Thyroid gland (tissue), 4 donors: ENCODE results near the gene DNAH3.

Experiments
- POLR2A ChIP-seq, 2 donors: fragments of 450-650 bp; IDR thresholded peaks; one replicate each; pipeline ENCODE4 v1.6.1; 2017; ENCODE audit warnings: antibody characterized with exemption in 2 of 2, mild to moderate bottlenecking in 2 of 2, moderate library complexity in 1 of 2
- TF ChIP-seq, protein P1 (sequence below), 6 experiments: fragments of 200-600 bp in 3 of 6; fragments of 450-650 bp in 3 of 6; sonication (generic) in 3 of 6; IDR thresholded peaks; one replicate each; pipeline ENCODE4 v1.5.1; 2016 to 2019; ENCODE audit warnings: antibody characterized with exemption in 6 of 6, mild to moderate bottlenecking in 2 of 6, inconsistent platforms in 1 of 6, moderate library complexity in 1 of 6

DNA sequence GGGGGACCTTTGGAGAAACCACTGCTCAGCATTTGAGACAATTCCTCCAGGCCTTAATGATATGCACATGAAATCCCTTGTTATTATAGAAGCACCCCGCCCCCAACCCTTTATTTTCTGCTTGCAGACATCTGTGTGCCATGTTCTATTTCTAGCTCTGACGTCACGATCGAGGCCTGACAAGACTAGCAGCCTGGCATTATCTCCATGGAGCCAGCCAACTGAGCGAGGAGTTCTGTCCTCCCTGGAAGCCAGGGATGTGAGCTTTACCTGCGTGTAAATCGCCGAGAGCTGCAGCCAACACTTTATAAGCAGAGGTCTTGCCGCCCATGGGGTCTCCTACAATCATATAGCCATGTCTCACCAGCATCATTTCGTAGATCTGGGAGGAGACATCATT lies 116.9 kb downstream of the DNAH3 start:
- TF ChIP-seq, protein P1, sequence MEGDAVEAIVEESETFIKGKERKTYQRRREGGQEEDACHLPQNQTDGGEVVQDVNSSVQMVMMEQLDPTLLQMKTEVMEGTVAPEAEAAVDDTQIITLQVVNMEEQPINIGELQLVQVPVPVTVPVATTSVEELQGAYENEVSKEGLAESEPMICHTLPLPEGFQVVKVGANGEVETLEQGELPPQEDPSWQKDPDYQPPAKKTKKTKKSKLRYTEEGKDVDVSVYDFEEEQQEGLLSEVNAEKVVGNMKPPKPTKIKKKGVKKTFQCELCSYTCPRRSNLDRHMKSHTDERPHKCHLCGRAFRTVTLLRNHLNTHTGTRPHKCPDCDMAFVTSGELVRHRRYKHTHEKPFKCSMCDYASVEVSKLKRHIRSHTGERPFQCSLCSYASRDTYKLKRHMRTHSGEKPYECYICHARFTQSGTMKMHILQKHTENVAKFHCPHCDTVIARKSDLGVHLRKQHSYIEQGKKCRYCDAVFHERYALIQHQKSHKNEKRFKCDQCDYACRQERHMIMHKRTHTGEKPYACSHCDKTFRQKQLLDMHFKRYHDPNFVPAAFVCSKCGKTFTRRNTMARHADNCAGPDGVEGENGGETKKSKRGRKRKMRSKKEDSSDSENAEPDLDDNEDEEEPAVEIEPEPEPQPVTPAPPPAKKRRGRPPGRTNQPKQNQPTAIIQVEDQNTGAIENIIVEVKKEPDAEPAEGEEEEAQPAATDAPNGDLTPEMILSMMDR (IDR thresholded peaks at IDR 0.05): no peak
- no peak for TF ChIP-seq POLR2A (IDR thresholded peaks at IDR 0.05)
